Activated T-cell treated with anti-CD3 and anti-CD28 coated beads, Interleukin-2, amount 50 U/mL, for 48 hours (primary cell): Measurements from ENCODE around the gene LGSN.
"Not testable (repeated sequence)": the region's sequence is repeated elsewhere in the genome, so short reads cannot be mapped to it uniquely, and the experiment has no call there.

Source experiments
- DNase-seq, 2 experiments: peaks; one replicate each; pipeline ENCODE4 v3.0.0-alpha.2; 2020

LGSN gene

GRCh38 chr6:63319939-63320338, at the start of gene LGSN:
TSS of gene LGSN (minus strand) at chr6:63319983. CDS start at chr6:63319943, 40 bp downstream.
- DNase-seq: no peak

GRCh38 chr6:63368347-63368746, 48.6 kb upstream of the LGSN start:
- DNase-seq: no peak

- DNase-seq: not testable (repeated sequence)
These were observed 42.8 kb upstream of the LGSN start for GRCh38 chr6:63362500-63363120.

- not testable (repeated sequence) for DNase-seq
These were observed 37.6 kb upstream of the LGSN start for GRCh38 chr6:63357384-63357783.

GRCh38 chr6:63355632-63356031, 35.8 kb upstream of the LGSN start:
- no peak for DNase-seq

GRCh38 chr6:63353286-63353630, 33.5 kb upstream of the LGSN start:
- no peak for DNase-seq

GRCh38 chr6:63352544-63353285, 32.9 kb upstream of the LGSN start:
- no peak for DNase-seq

- DNase-seq: no peak
These were observed 32.3 kb upstream of the LGSN start for GRCh38 chr6:63352069-63352543.

GRCh38 chr6:63349401-63349800, 29.6 kb upstream of the LGSN start:
- no peak for DNase-seq

- DNase-seq: no peak
These were observed 29.1 kb upstream of the LGSN start for GRCh38 chr6:63348836-63349235.

- DNase-seq: no peak
These were observed 27.8 kb upstream of the LGSN start for GRCh38 chr6:63347599-63347998.

GRCh38 chr6:63346217-63346835, 26.5 kb upstream of the LGSN start:
- DNase-seq: no peak

GRCh38 chr6:63340351-63340750, 20.6 kb upstream of the LGSN start:
- DNase-seq: no peak

GRCh38 chr6:63334652-63335051, 14.9 kb upstream of the LGSN start:
- DNase-seq: not testable (repeated sequence)

- DNase-seq: no peak
These were observed 13.7 kb upstream of the LGSN start for GRCh38 chr6:63333440-63333839.

GRCh38 chr6:63326630-63327029, 6.8 kb upstream of the LGSN start:
- DNase-seq: not testable (repeated sequence)

- no peak for DNase-seq
These were observed 3.2 kb upstream of the LGSN start for GRCh38 chr6:63322981-63323380.

GRCh38 chr6:63321821-63322220, 2.0 kb upstream of the LGSN start:
- no peak for DNase-seq

- no peak for DNase-seq
These were observed 2.1 kb downstream of the LGSN start for GRCh38 chr6:63317641-63318040.

GRCh38 chr6:63316113-63316512, 3.7 kb downstream of the LGSN start:
- DNase-seq: no peak

GRCh38 chr6:63313111-63313510, 6.7 kb downstream of the LGSN start:
- DNase-seq: no peak

- DNase-seq: no peak
These were observed 12.1 kb downstream of the LGSN start for GRCh38 chr6:63307581-63308246.

- DNase-seq: no peak
These were observed 13.4 kb downstream of the LGSN start for GRCh38 chr6:63306420-63306819.

GRCh38 chr6:63305277-63305676, 14.5 kb downstream of the LGSN start:
- no peak for DNase-seq
